ENCODE data around the gene CD207. TPM values are rescaled to one million over a fixed set of nuclear protein-coding genes. Genes with fewer than 3 reads are reported as not detected.
A peak's percentile ranks its signal among the peaks of the same experiment; 100 is the strongest.

Gene CD207
- polyA plus RNA-seq, 3 donors: 0.05 TPM; not detected in 2

GRCh38 chr2:70832386-70832785 is 3.2 kb downstream of the CD207 start:
- Mint-ChIP-seq H3K36me3 (no peaks in the 10 kb centered on the region), H3K4me3 (peak overlapping the region in 1 of 2 donors; percentile 33), H3K9me3 (peaks cover 0 to 6% (median 2%) of the 10 kb centered on the region in 7 donors), H3K27ac (peak overlapping the region in 4 of 7 donors; percentile 35 to 70 (median 46)), H3K27me3 (ENCODE audit: low read depth in 3 of 3) (peaks cover 4 to 11% (median 9%) of the 10 kb centered on the region in 3 donors), H3K4me1 (peaks cover 26% of the 10 kb centered on the region)
- no peak for TF ChIP-seq CTCF (IDR thresholded peaks at IDR 0.05)
- peak; percentile 26 to 69 (median 33) for DNase-seq
- Histone ChIP-seq H3K9me3 (replicated peaks in 1 of 2; ENCODE audit: control insufficient read depth in 1 of 2, insufficient read depth in 1 of 2, low read length in 2 of 2) (no peaks in the 10 kb centered on the region), H3K79me2 (ENCODE audit: insufficient read depth, low read length) (no peaks in the 10 kb centered on the region), H3K9ac (ENCODE audit: insufficient read depth, low read length, poor library complexity, severe bottlenecking) (no peak overlapping the region), H3K36me3 (replicated peaks in 1 of 2; ENCODE audit: control insufficient read depth in 1 of 2, insufficient read depth in 2 of 2, low read length in 2 of 2) (no peaks in the 10 kb centered on the region), H3K4me3 (replicated peaks in 1 of 3; ENCODE audit: low read depth in 2 of 3, low read length in 3 of 3) (no peak overlapping the region), H3K27ac (ENCODE audit: low read depth in 1 of 2, low read length in 2 of 2) (peak overlapping the region in 1 of 2 donors; percentile 9), H2AFZ (ENCODE audit: insufficient read depth, low read depth, low read length, poor library complexity, severe bottlenecking) (no peak overlapping the region), H3K4me1 (ENCODE audit: control insufficient read depth in 1 of 2, insufficient read depth in 2 of 2, low read length in 2 of 2) (peaks cover 17 to 78% of the 10 kb centered on the region in 2 donors), H3K27me3 (ENCODE audit: control insufficient read depth in 2 of 2, insufficient read depth in 2 of 2, low read length in 2 of 2) (no peaks in the 10 kb centered on the region), H3K4me2 (replicated peaks; ENCODE audit: extremely low read depth, low read length, poor library complexity, severe bottlenecking) (peak overlapping the region; percentile 21), H4K20me1 (ENCODE audit: insufficient read depth, low read length) (no peaks in the 10 kb centered on the region)
- intact Hi-C loops (cut with micrococcal nuclease): no loop called here
- WGBS (ENCODE audit: insufficient coverage): 93% methylated on average over 2 of the region's 2 CpGs

- WGBS (ENCODE audit: insufficient coverage): 30% methylated on average over 6 of the region's 6 CpGs
These were observed 3.8 kb downstream of the CD207 start for GRCh38 chr2:70831861-70832260.

More at GRCh38 chr2:70831861-70832260, 3.8 kb downstream of the CD207 start:
- H3K36me3 Mint-ChIP-seq: no peaks in the 10 kb centered on the region
- no peak overlapping the region for H3K9ac ChIP-seq (ENCODE audit: insufficient read depth, low read length, poor library complexity, severe bottlenecking)
- H3K9me3 ChIP-seq (replicated peaks in 1 of 2; ENCODE audit: control insufficient read depth in 1 of 2, insufficient read depth in 1 of 2, low read length in 2 of 2): no peaks in the 10 kb centered on the region
- H3K4me1 Mint-ChIP-seq: peaks cover 31% of the 10 kb centered on the region
- H3K4me3 Mint-ChIP-seq: no peak overlapping the region
- peaks cover 0 to 6% (median 1%) of the 10 kb centered on the region in 7 donors for H3K9me3 Mint-ChIP-seq
- H3K4me1 ChIP-seq (ENCODE audit: control insufficient read depth in 1 of 2, insufficient read depth in 2 of 2, low read length in 2 of 2): peaks cover 22 to 81% of the 10 kb centered on the region in 2 donors
- H3K36me3 ChIP-seq (replicated peaks in 1 of 2; ENCODE audit: control insufficient read depth in 1 of 2, insufficient read depth in 2 of 2, low read length in 2 of 2): no peaks in the 10 kb centered on the region
- no peaks in the 10 kb centered on the region for H3K27me3 ChIP-seq (ENCODE audit: control insufficient read depth in 2 of 2, insufficient read depth in 2 of 2, low read length in 2 of 2)
- H2AFZ ChIP-seq (ENCODE audit: insufficient read depth, low read depth, low read length, poor library complexity, severe bottlenecking): no peak overlapping the region
- H3K4me3 ChIP-seq (replicated peaks in 1 of 3; ENCODE audit: low read depth in 2 of 3, low read length in 3 of 3): no peak overlapping the region
- no peak for DNase-seq
- intact Hi-C loops (cut with micrococcal nuclease): no loop called here
- peak overlapping the region in 1 of 2 donors; percentile 9 for H3K27ac ChIP-seq (ENCODE audit: low read depth in 1 of 2, low read length in 2 of 2)
- TF ChIP-seq CTCF (IDR thresholded peaks at IDR 0.05): no peak
- H3K27ac Mint-ChIP-seq: peak overlapping the region in 1 of 7 donors; percentile 35
- H3K4me2 ChIP-seq (replicated peaks; ENCODE audit: extremely low read depth, low read length, poor library complexity, severe bottlenecking): no peak overlapping the region
- no peaks in the 10 kb centered on the region for H4K20me1 ChIP-seq (ENCODE audit: insufficient read depth, low read length)
- H3K79me2 ChIP-seq (ENCODE audit: insufficient read depth, low read length): no peaks in the 10 kb centered on the region
- peaks cover 3 to 11% (median 8%) of the 10 kb centered on the region in 3 donors for H3K27me3 Mint-ChIP-seq (ENCODE audit: low read depth in 3 of 3)
